ENCODE results near the gene PREPL. TPM values are rescaled to one million over a fixed set of nuclear protein-coding genes. Genes with fewer than 3 reads are reported as not detected.

The PREPL gene
- total and polyA plus RNA-seq, 7 experiments from 2014 or later = 16.8 to 41.9 (median 25.8) TPM

Other genes starting within 250 kb of the PREPL start
- 10 to 100 TPM; 46.0 to 89.5 (median 78.8) TPM for gene PPM1B, start 192.6 kb downstream of the PREPL start, total RNA-seq
- gene PPM1B, start 192.6 kb downstream of the PREPL start, polyA plus RNA-seq = 10 to 100 TPM; 52.0 to 74.7 TPM
- gene SLC3A1, start 86.0 kb downstream of the PREPL start, total RNA-seq = 1 to 10 TPM in 2 of 5 experiments, under 1 TPM in 2, not detected in 1; 0.32 to 1.2 (median 0.78) TPM
- under 1 TPM; 0.28 to 0.95 TPM for gene SLC3A1, start 86.0 kb downstream of the PREPL start, polyA plus RNA-seq
- 10 to 100 TPM; 11.1 to 20.8 (median 18.7) TPM for gene CAMKMT, start 453 bp upstream of the PREPL start, total RNA-seq
- gene CAMKMT, start 453 bp upstream of the PREPL start, polyA plus RNA-seq = 10 to 100 TPM; 15.1 to 17.7 TPM